MM.1S (cell line): ENCODE measurements around the gene SV2B.

ENCODE experiments used
- DNase-seq: peaks from one replicate; pipeline ENCODE4 v3.0.0-alpha.2; 2015
- H2AFZ ChIP-seq: fragments of 300-600 bp; sonication (generic); 2 replicates; pipeline ENCODE4 v1.6.0; 2016; ENCODE audit warnings: antibody characterized with exemption, low read length
- H3F3A ChIP-seq: fragments of 300-600 bp; sonication (generic); 2 replicates; pipeline ENCODE4 v1.6.1; 2016; ENCODE audit warnings: mild to moderate bottlenecking, antibody characterized with exemption, low read length, moderate library complexity, mixed read lengths; ENCODE audit not compliant: insufficient read depth
- H3K27ac ChIP-seq: fragments of 300-600 bp; sonication (generic); 2 replicates; pipeline ENCODE4 v1.5.1; 2016; ENCODE audit warnings: mild to moderate bottlenecking, low read length
- H3K27me3 ChIP-seq: fragments of 300-600 bp; sonication (generic); replicated peaks from 2 replicates; pipeline ENCODE4 v1.6.0; 2016; ENCODE audit warnings: low read length; ENCODE audit not compliant: insufficient read depth
- H3K36me3 ChIP-seq: fragments of 300-600 bp; sonication (generic); replicated peaks from 2 replicates; pipeline ENCODE4 v1.6.1; 2016; ENCODE audit warnings: mild to moderate bottlenecking, low read length, mixed read lengths; ENCODE audit not compliant: insufficient read depth
- H3K4me1 ChIP-seq: fragments of 300-600 bp; sonication (generic); 2 replicates; pipeline ENCODE4 v1.6.1; 2016; ENCODE audit warnings: low read length, mixed read lengths
- H3K4me2 ChIP-seq: fragments of 300-600 bp; sonication (generic); 2 replicates; pipeline ENCODE4 v1.6.0; 2016; ENCODE audit warnings: low read depth, low read length
- H3K4me3 ChIP-seq: fragments of 300-600 bp; sonication (generic); 2 replicates; pipeline ENCODE4 v1.5.1; 2016; ENCODE audit warnings: low read length, mixed read lengths
- H3K79me2 ChIP-seq: fragments of 300-600 bp; sonication (generic); 2 replicates; pipeline ENCODE4 v1.6.1; 2016; ENCODE audit warnings: mixed run types, low read length, mixed read lengths
- H3K9ac ChIP-seq: fragments of 300-600 bp; sonication (generic); 2 replicates; pipeline ENCODE4 v1.6.1; 2016; ENCODE audit warnings: low read length, mixed read lengths
- H3K9me2 ChIP-seq: fragments of 300-600 bp; sonication (generic); replicated peaks from 2 replicates; pipeline ENCODE4 v1.6.1; 2016; ENCODE audit warnings: mild to moderate bottlenecking, low read length, mixed read lengths; ENCODE audit not compliant: insufficient read depth
- H3K9me3 ChIP-seq: fragments of 300-600 bp; sonication (generic); replicated peaks from 2 replicates; pipeline ENCODE4 v1.6.1; 2016; ENCODE audit warnings: mild to moderate bottlenecking, low read length, mixed read lengths; ENCODE audit not compliant: insufficient read depth
- H4K20me1 ChIP-seq: fragments of 300-600 bp; sonication (generic); 2 replicates; pipeline ENCODE4 v1.6.1; 2016; ENCODE audit warnings: mild to moderate bottlenecking, low read length, moderate library complexity, mixed read lengths; ENCODE audit not compliant: insufficient read depth
- CTCF ChIP-seq: fragments of 300-600 bp; sonication (generic); IDR thresholded peaks from 2 replicates; pipeline ENCODE4 v1.5.1; 2016; ENCODE audit warnings: antibody characterized with exemption, low read length, mixed read lengths
- EZH2 ChIP-seq: fragments of 300-600 bp; sonication (generic); optimal IDR thresholded peaks from 2 replicates; pipeline ENCODE3; 2017; ENCODE audit warnings: low read depth, mild to moderate bottlenecking, antibody characterized with exemption, low read length, mixed read lengths
- EZH2phosphoT487 ChIP-seq: fragments of 300-600 bp; sonication (generic); IDR thresholded peaks from 2 replicates; pipeline ENCODE4 v1.6.1; 2018; ENCODE audit warnings: antibody characterized with exemption, low read length

Gene SV2B

DNA sequence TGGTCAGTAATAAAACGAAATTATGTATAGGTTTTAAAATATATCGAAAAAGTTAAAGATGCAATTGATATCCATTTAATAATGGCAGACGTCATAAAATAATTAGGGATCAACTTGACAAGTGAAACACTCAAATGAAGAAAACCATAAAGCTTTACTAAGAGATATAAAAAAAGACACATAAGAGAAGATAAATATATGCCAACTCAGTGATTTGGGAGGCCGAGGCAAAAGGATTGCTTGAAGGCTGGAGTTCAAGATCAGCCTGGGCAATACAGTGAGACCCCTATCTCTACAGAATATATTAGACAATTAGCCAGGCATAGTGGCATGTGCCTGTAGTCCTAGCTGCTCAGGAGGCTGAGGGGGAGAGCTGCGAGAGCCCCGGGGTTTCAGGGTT lies 190.5 kb downstream of the SV2B start:
- TF ChIP-seq EZH2 (no peak), EZH2phosphoT487 (no peak), CTCF (no peak)
- Histone ChIP-seq H3K4me1 (no peaks in the 10 kb centered on the region), H3K4me3 (no peak overlapping the region), H3K9me2 (no peaks in the 10 kb centered on the region), H3K9me3 (no peaks in the 10 kb centered on the region), H3K36me3 (no peaks in the 10 kb centered on the region), H3F3A (no peaks in the 10 kb centered on the region), H3K9ac (no peak overlapping the region), H3K27ac (no peak overlapping the region), H4K20me1 (no peaks in the 10 kb centered on the region), H3K4me2 (no peak overlapping the region), H3K27me3 (no peaks in the 10 kb centered on the region), H2AFZ (no peak overlapping the region), H3K79me2 (no peaks in the 10 kb centered on the region)
- no peak for DNase-seq

DNA sequence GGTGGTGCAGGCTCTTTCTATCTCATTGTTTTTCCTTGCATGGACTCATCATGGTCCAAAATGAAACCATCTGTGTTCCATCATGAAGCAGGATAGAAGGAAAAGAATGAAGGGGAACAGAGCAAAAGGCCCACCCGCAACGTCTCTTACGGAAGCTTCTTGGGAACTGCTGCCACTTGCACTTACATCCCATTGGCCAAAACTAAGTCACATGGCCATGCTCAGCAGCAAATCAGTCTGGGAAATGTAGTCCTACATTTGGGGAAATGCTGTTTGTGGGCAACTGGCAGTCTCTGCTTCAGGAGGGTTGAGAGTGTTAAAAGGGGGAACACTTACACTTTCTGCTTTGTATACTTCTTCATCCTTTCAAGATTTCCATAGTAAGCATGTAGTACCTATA lies 191.6 kb downstream of the SV2B start:
- Histone ChIP-seq H3K4me1 (no peaks in the 10 kb centered on the region), H3K27ac (no peak overlapping the region), H3K9me2 (no peaks in the 10 kb centered on the region), H3K4me2 (no peak overlapping the region), H3K79me2 (no peaks in the 10 kb centered on the region), H3K9ac (no peak overlapping the region), H3K9me3 (no peaks in the 10 kb centered on the region), H4K20me1 (no peaks in the 10 kb centered on the region), H3K36me3 (no peaks in the 10 kb centered on the region), H3K4me3 (no peak overlapping the region), H3F3A (no peaks in the 10 kb centered on the region), H3K27me3 (no peaks in the 10 kb centered on the region), H2AFZ (no peak overlapping the region)
- no peak for TF ChIP-seq CTCF
- no peak for TF ChIP-seq EZH2phosphoT487
- no peak for TF ChIP-seq EZH2
- no peak for DNase-seq

GRCh38 chr15:91294344-91294743 lies 194.3 kb downstream of the SV2B start:
- H3K4me1 ChIP-seq: no peaks in the 10 kb centered on the region
- DNase-seq: no peak
- no peaks in the 10 kb centered on the region for H3F3A ChIP-seq
- H3K9me2 ChIP-seq: no peaks in the 10 kb centered on the region
- H3K36me3 ChIP-seq: no peaks in the 10 kb centered on the region
- no peak overlapping the region for H3K4me2 ChIP-seq
- no peaks in the 10 kb centered on the region for H3K27me3 ChIP-seq
- H3K9ac ChIP-seq: no peak overlapping the region
- H3K27ac ChIP-seq: no peak overlapping the region
- no peaks in the 10 kb centered on the region for H3K79me2 ChIP-seq
- no peaks in the 10 kb centered on the region for H4K20me1 ChIP-seq
- no peaks in the 10 kb centered on the region for H3K9me3 ChIP-seq
- no peak overlapping the region for H3K4me3 ChIP-seq
- no peak for TF ChIP-seq EZH2
- TF ChIP-seq EZH2phosphoT487: no peak
- TF ChIP-seq CTCF: no peak
- H2AFZ ChIP-seq: no peak overlapping the region
